ENCODE measurements around the gene POU2F1. TPM values are rescaled to one million over a fixed set of nuclear protein-coding genes. Genes with fewer than 3 reads are reported as not detected.

POU2F1 gene
- total RNA-seq, 1 experiment from 2014 or later: 25.3 TPM

- Mint-ChIP-seq H3K4me1 (ENCODE audit: low read depth, unreplicated experiment) (peaks cover 1% of the 10 kb centered on the region), H3K36me3 (ENCODE audit: insufficient read depth, unreplicated experiment) (no peaks in the 10 kb centered on the region), H3K27me3 (ENCODE audit: unreplicated experiment) (no peaks in the 10 kb centered on the region), H3K9me3 (ENCODE audit: low read depth, unreplicated experiment) (no peaks in the 10 kb centered on the region), H3K4me3 (ENCODE audit: low read depth, unreplicated experiment) (no peak overlapping the region), H3K27ac (ENCODE audit: unreplicated experiment) (no peak overlapping the region)
- no TSS peak for BruUV-seq (replicated peaks)
- DNase-seq: no peak
- CTCF ChIA-PET: no interaction called here
- no peak for TF ChIP-seq CTCF (IDR thresholded peaks at IDR 0.05; ENCODE audit: unreplicated experiment)
- intact Hi-C loops (cut with micrococcal nuclease; ENCODE audit: unreplicated experiment): no loop called here
These were observed 166.7 kb downstream of the POU2F1 start for GRCh38 chr1:167387251-167387910.

- CTCF ChIA-PET: interaction anchor here (0.6 kb wide), 1 partner anchor 97 kb away, joined by 3 read pairs; no protein-coding TSS in a partner anchor
- BruUV-seq (replicated peaks): no TSS peak
- no peak for DNase-seq
- Mint-ChIP-seq H3K4me3 (ENCODE audit: low read depth, unreplicated experiment) (no peak overlapping the region), H3K36me3 (ENCODE audit: insufficient read depth, unreplicated experiment) (no peaks in the 10 kb centered on the region), H3K4me1 (ENCODE audit: low read depth, unreplicated experiment) (no peaks in the 10 kb centered on the region), H3K9me3 (ENCODE audit: low read depth, unreplicated experiment) (no peaks in the 10 kb centered on the region), H3K27me3 (ENCODE audit: unreplicated experiment) (no peaks in the 10 kb centered on the region), H3K27ac (ENCODE audit: unreplicated experiment) (no peak overlapping the region)
- intact Hi-C loops (cut with micrococcal nuclease; ENCODE audit: unreplicated experiment): no loop called here
- TF ChIP-seq CTCF (IDR thresholded peaks at IDR 0.05; ENCODE audit: unreplicated experiment): no peak
These were observed 168.3 kb downstream of the POU2F1 start for GRCh38 chr1:167388976-167389375.

DNA sequence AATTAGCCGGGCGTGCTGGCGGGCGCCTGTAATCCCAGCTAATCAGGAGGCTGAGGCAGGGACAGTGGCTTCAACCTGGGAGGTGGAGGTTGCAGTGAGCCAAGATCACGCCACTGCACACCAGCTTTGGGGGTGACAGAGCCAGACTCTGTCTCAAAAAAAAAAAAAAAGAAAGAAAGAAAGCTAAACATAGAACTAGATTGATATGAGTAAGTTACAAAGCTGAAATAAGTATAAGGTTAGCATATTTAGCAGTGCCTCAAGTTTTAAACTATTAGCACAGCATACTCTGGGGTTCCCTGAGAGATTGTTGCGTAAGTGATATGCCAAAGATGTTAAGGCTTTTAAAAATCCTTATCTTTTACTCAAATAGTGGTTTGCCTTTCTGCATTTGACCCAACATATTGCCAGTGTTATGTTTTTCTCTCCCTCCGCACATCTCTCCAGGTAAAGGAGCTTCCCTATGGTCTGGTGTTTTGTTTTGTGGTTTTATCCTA is 171.6 kb downstream of the POU2F1 start:
- Mint-ChIP-seq H3K27me3 (ENCODE audit: unreplicated experiment) (no peaks in the 10 kb centered on the region), H3K4me1 (ENCODE audit: low read depth, unreplicated experiment) (no peaks in the 10 kb centered on the region), H3K4me3 (ENCODE audit: low read depth, unreplicated experiment) (no peak overlapping the region), H3K36me3 (ENCODE audit: insufficient read depth, unreplicated experiment) (no peaks in the 10 kb centered on the region), H3K9me3 (ENCODE audit: low read depth, unreplicated experiment) (no peaks in the 10 kb centered on the region), H3K27ac (ENCODE audit: unreplicated experiment) (no peak overlapping the region)
- CTCF ChIA-PET: interaction anchor here (0.6 kb wide), 1 partner anchor 136 kb away, joined by 3 read pairs; no protein-coding TSS in a partner anchor
- no peak for DNase-seq
- no TSS peak for BruUV-seq (replicated peaks)
- intact Hi-C loops (cut with micrococcal nuclease; ENCODE audit: unreplicated experiment): no loop called here
- no peak for TF ChIP-seq CTCF (IDR thresholded peaks at IDR 0.05; ENCODE audit: unreplicated experiment)

- Mint-ChIP-seq H3K9me3 (ENCODE audit: low read depth, unreplicated experiment) (no peaks in the 10 kb centered on the region), H3K4me1 (ENCODE audit: low read depth, unreplicated experiment) (peaks cover 7% of the 10 kb centered on the region), H3K27me3 (ENCODE audit: unreplicated experiment) (no peaks in the 10 kb centered on the region), H3K36me3 (ENCODE audit: insufficient read depth, unreplicated experiment) (no peaks in the 10 kb centered on the region), H3K27ac (ENCODE audit: unreplicated experiment) (no peak overlapping the region), H3K4me3 (ENCODE audit: low read depth, unreplicated experiment) (no peak overlapping the region)
- CTCF ChIA-PET: interaction anchor here (0.7 kb wide), 1 partner anchor 107 kb away, joined by 5 read pairs; no protein-coding TSS in a partner anchor
- intact Hi-C loops (cut with micrococcal nuclease; ENCODE audit: unreplicated experiment): loop anchor here (2.0 kb wide), 2 partner anchors 132 to 134 kb away; no protein-coding TSS in a partner anchor
- no peak for TF ChIP-seq CTCF (IDR thresholded peaks at IDR 0.05; ENCODE audit: unreplicated experiment)
- DNase-seq: no peak
- BruUV-seq (replicated peaks): no TSS peak
These were observed 179.8 kb downstream of the POU2F1 start for GRCh38 chr1:167400359-167400953.
